GOT3 (cell line): ENCODE results near the gene CC2D1B.
"Not testable (repeated sequence)": the region's sequence is repeated elsewhere in the genome, so short reads cannot be mapped to it uniquely, and the experiment has no call there.

Experiments
- DNase-seq: peaks from one replicate; lab custom pipeline; 2025; ENCODE audit warnings: mixed read lengths; lab: John Stamatoyannopoulos, UW

The CC2D1B gene, protein sequence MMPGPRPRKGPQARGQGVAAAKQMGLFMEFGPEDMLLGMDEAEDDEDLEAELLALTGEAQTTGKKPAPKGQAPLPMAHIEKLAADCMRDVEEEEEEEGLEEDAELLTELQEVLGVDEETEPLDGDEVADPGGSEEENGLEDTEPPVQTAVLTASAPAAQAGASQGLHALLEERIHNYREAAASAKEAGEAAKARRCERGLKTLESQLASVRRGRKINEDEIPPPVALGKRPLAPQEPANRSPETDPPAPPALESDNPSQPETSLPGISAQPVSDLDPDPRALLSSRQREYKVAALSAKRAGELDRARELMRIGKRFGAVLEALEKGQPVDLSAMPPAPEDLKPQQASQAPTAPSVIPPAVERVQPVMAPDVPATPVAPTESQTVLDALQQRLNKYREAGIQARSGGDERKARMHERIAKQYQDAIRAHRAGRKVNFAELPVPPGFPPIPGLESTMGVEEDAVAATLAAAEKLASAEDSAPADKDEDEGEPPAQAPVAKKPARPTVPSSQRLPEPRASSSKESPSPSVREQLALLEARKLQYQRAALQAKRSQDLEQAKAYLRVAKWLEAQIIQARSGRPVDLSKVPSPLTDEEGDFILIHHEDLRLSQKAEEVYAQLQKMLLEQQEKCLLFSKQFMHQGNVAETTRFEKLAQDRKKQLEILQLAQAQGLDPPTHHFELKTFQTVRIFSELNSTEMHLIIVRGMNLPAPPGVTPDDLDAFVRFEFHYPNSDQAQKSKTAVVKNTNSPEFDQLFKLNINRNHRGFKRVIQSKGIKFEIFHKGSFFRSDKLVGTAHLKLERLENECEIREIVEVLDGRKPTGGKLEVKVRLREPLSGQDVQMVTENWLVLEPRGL

DNA sequence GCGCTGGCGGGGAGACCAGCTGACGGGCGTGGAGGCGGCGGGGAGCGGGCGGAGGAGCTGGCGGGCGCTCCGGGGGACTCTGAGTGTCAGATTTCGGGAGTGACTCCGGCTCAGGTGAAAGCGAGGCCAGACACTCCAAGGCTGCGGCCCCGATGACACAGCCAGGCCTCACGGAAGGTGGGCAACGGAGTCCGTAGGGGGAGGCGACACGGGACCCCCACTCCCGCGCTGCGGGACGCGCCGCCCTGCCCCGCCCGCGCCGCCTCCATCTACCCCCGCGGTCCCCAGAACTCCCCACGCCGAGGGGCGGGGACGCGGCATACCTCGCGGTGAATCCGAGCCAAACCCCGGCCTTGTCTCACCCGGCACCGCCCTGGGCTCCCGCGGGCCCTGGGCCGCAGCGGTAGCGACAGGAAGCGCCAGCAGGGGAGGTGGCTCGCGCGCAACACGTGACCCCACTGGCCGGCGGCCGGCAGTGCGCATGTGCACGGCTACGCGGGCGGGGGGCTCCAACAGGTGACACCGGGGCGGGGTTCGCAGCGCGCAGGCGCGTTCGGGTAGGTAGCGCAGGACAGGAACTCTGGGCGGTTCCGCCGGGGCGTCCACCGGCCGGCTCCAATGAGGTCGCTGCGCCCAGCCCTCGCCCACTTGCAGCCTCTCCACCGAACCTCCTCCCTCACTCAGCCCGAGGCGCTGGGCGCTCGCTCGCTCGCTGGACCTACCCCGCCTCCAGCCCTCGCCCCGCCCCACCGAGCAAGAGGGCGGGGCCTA is at the start of gene CC2D1B:
Gene CC2D1B, minus strand, starts transcription at position 460 of the 771 bp plus-strand sequence. CDS start 1,585 bp downstream, outside the sequence.
- DNase-seq = peak; percentile 94

DNA sequence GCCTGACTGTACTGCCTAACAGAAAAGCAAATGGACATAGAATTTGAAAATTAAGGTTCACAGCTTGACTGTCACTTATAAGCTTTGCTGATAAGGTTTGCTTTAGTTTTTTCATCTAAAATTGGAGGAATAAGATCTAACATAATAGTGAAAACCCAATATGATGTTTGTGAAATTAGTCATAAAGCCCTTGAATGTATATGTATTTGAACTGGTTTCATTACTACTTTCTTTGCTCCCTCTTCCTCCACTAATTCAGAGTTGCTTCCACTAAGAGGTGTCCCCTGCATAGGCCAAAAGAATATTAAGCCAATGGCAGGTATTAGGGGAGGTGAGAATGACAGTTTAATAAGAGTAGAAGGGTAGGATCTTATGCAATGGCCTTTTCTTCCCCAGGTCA is 48.9 kb upstream of the CC2D1B start:
- no peak for DNase-seq

DNA sequence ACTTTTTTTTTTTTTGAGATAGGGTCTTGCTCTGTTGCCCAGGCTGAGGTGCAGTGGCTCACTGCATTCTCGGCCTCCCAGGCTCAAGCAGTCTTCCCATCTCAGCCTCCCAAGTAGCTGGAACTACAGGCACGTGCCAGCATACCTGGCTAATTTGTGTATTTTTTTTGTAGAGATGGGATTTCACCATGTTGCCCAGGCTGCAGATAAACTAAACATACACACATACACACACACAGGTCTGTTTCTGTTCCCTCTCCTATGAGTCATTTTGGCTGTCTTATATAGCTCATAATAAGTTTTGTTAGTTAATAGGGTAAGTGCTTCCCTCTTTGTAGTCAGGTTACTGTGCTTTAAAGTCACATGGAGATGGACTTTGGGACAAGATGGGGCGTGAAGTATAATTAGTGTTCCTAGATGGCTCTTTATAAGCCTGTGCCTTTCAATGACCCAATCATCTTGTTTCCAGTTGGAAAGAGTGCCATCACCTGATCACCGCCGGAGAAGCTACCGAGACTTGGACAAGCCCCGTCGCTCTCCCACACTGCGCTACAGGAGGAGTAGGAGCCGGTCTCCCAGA is 47.5 kb upstream of the CC2D1B start:
- DNase-seq = no peak

- DNase-seq = no peak
Measured at GRCh38 chr1:52404975-52405338, 39.0 kb upstream of the CC2D1B start.

- peak; percentile 83 for DNase-seq
Measured at GRCh38 chr1:52404116-52404974, 38.3 kb upstream of the CC2D1B start, which contains the start of the genes ORC1 and PRPF38A. TSS of gene ORC1 (minus strand) at chr1:52404423. CDS start at chr1:52402223, 2,200 bp downstream. TSS of gene PRPF38A (plus strand) at chr1:52404602. CDS start at chr1:52404750, 148 bp downstream.

DNA sequence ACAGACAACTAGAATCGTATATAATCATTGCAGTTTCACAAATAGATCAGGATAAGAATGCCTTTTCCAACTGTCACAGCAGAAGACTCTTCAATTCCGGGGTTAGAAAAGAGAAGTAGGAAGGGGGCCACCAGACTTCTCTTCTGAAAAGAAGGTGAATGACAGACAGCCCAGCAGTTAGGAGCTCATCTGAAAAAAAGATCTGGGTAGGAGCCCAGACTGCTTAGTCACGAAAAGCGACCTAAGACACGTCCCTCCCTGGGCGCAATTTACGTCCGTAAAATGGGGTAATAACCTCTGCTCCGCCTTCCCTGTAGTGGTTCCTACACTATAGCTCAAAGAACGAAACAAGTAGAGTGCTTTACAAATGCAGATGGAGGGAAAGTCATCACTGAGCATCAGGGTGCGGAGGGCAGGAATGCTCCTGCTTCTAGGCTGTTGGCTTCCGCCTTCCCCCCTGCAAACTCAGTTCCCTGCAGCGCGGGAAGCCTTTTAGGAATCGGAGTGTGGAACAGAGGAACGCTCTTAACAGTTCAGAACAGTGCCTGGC is 37.6 kb upstream of the CC2D1B start:
- no peak for DNase-seq

DNA sequence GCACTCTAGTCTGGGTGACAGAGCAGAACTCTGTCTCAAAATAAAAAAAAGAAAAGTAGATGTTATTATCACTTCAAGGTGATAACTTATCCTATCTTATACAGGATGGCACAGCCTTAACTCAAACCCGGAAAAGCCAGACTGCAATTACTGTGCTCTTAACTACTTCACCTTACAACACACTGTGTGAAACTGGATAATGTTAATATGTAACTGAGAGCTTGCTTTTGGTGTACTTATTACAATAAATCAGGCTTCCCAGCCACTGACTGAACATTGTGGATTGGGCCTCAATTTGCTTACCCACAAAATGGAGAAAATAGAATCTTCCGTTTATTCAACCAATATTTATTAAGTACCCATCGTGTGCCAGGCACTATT is 36.8 kb upstream of the CC2D1B start:
- no peak for DNase-seq

- no peak for DNase-seq
Measured at GRCh38 chr1:52400131-52400530, 34.1 kb upstream of the CC2D1B start.

GRCh38 chr1:52399629-52400028 is 33.6 kb upstream of the CC2D1B start:
- DNase-seq = no peak

DNA sequence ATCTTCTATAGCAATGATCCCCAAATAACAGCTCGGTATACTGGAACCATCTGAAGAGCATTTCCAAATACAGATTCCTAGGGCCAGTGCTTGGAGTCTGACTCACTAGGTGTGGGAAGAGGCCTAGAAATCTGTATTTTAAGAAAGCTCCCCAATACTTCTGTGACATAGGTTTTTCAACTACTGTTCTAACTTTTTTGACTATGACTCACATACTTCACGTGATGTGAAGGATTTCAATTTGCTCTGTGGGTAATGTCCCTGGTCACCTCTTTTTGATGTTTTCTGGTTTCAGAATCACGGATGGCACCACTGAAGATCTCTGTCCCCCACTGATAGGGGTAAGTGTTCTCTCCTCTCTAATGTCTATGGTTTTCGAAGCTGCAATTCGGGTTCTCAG is 27.2 kb upstream of the CC2D1B start:
- no peak for DNase-seq

DNA sequence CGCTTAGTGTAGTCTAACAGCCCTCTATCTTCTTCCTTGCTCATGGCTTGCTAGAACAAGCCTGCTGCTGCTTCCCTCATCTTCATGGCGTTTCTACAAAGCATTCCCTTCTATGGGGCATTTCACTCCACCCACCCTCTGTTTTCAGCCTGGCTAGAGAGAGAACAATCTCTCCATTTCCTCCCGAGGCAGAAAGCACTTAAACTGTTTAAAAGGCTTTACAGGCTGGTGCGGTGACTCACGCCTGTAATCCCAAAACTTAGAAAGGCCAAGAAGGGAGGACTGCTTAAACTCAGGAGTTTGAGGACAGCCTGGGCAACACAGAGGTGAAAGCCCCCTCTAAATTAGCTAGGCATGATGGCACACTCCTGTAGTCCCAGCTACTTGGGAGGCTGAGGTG is 20.5 kb upstream of the CC2D1B start:
- DNase-seq = no peak

DNA sequence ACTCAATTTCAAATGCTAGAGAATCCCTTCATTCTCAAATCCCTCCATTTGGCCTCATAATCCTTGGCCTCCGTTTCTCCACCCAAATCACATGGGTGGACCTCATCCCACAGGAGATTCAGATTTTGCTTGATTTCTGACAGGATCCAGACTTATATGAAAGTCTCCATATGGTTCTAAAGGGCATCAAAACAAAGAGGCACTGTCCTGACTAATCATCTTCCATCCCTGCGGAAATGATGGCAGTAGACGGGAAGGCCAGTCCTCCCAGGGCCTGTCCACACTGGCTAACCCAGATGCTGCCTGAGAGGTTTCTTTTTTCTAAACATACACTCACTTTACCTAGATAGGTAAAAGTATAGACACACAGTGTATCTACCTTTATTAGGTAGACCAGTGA is 19.4 kb upstream of the CC2D1B start:
- no peak for DNase-seq

- not testable (repeated sequence) for DNase-seq
Measured at GRCh38 chr1:52369851-52370250, 3.8 kb upstream of the CC2D1B start.

DNA sequence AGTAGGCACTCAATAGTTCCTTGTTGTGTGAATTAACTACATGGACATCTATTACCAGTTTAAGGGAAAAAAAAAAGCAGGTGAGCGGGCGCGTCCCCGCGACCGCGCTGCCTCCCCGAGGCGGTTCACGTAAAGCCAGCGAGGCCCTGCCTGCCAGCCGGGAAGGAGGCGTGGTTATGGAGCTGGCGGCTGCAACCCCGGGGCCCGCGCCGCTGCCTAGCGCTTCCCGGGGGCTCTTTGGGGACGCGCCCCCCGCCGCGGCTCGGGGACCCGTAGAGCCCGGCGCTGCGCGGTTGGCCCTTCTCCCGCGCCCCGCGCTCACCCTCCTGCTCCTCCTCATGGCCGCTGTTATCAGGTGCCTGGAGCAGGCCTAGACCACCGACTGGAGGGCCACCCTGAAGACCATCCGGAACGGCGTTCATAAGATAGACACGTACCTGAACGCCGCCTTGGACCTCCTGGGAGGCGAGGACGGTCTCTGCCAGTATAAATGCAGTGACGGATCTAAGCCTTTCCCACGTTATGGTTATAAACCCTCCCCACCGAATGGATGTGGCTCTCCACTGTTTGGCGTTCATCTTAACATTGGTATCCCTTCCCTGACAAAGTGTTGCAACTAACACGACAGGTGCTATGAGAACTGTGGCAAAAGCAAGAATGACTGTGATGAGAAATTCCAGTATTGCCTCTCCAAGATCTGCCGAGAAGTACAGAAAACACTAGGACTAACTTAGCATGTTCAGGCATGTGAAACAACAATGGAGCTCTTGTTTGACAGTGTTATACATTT is 2.6 kb upstream of the CC2D1B start:
- no peak for DNase-seq

DNA sequence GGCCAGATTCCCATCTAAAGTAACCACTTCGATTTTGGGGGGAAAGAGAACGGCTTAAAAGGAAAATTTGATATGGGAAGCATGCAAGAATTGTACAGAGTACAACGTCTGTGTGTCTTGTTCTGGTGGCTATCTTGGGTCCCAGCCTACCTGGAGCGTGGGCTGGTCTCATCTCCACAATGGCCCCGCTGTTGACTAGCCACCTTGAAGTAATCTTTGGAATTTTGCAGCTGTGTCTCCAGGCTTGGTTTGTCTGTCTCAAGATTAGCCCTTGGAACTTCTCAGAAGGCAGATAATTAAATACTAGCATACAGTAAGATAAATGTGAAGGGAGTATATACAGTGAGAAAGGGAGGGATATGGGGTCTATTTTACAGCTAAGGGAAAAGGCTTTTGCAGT is 1.3 kb upstream of the CC2D1B start:
- DNase-seq = no peak

GRCh38 chr1:52366517-52366827 is 467 bp upstream of the CC2D1B start:
- no peak for DNase-seq

DNA sequence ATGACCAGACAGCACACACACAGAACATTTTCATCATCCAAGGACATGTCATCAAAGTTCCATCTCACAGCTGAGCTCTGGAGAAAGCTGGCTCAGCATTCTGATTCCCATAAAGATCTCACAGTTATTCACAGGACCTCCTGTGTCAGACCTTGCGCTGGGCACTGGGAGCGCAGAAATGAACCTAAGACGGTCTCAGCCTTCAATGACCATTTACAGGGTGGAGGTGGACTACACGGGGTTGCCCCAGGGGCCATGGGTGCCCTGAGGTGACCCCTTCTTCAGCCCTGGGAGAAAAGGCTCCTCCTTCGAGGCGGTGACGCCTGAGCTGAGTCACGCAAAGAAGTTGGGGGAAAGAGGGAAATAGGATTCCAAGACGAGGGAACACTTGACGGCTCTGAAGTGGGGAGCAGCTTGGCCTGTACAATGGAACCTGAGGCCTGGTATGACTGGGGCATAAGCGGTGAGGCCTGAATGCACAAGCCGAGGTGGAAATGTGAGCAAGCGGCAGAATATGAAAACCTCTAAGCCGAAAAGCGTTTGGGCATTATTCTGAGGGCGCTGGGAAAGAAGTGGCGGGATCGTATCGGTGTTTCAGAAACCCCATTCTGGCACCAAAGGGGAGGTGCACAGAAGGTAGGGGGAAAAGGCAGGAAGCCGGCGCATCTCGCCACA is 797 bp downstream of the CC2D1B start:
- peak; percentile 4 for DNase-seq

GRCh38 chr1:52364235-52364839 is 1.7 kb downstream of the CC2D1B start:
- no peak for DNase-seq

- DNase-seq = no peak
Measured at GRCh38 chr1:52360595-52360968, 5.4 kb downstream of the CC2D1B start.
